Body of pancreas (tissue), 4 donors: Measurements from ENCODE around the gene LIF.

Source experiments
- POLR2A ChIP-seq, 3 donors: fragments of 450-650 bp; IDR thresholded peaks; one replicate each; pipeline ENCODE4 v1.6.1; 2016; ENCODE audit warnings: antibody characterized with exemption in 3 of 3, mild to moderate bottlenecking in 2 of 3
- TF ChIP-seq, protein P1 (sequence below), 7 experiments: fragments of 450-650 bp in 4 of 7; fragments of 200-600 bp in 3 of 7; sonication (generic) in 3 of 7; IDR thresholded peaks; one replicate each; pipeline ENCODE4 v1.5.1; 2016 to 2019; ENCODE audit warnings: antibody characterized with exemption in 7 of 7

DNA sequence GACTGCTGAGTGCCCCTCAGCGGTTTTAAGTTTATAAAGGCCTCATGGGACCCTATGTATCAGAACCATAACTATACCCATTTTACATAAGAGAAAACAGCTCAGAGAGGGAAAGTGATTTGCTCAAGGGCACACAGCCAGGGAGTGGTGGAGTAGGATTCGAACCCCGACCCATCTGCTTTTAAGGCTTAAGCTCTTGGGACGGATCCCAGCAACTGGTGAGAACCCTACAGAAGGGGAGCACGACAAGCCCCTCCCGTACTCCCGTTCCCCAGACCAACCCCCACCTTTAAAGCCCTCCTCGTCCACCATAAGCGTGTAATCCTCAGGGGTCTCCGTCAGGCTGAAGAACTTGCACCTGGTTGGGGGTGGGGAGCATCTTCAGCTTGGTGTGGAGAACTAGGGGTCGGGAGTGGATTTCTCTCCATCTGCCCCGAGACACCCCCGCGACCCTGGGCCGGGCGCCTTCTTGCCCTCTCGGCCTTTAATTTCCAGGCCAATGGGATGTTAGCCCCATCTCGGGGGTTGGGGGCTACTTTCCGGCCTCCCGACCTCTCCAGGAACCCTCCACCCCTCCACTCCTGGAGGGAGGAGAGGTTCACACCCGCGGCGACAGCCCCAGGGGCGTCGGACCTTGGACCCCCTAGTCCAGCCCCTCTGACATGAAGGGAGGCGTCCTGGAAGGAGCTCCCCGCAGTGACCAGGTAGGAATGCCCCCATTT is 42.0 kb upstream of the LIF start:
- TF ChIP-seq, protein P1, sequence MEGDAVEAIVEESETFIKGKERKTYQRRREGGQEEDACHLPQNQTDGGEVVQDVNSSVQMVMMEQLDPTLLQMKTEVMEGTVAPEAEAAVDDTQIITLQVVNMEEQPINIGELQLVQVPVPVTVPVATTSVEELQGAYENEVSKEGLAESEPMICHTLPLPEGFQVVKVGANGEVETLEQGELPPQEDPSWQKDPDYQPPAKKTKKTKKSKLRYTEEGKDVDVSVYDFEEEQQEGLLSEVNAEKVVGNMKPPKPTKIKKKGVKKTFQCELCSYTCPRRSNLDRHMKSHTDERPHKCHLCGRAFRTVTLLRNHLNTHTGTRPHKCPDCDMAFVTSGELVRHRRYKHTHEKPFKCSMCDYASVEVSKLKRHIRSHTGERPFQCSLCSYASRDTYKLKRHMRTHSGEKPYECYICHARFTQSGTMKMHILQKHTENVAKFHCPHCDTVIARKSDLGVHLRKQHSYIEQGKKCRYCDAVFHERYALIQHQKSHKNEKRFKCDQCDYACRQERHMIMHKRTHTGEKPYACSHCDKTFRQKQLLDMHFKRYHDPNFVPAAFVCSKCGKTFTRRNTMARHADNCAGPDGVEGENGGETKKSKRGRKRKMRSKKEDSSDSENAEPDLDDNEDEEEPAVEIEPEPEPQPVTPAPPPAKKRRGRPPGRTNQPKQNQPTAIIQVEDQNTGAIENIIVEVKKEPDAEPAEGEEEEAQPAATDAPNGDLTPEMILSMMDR (IDR thresholded peaks at IDR 0.05): no peak
- peak in 1 of 3 donors; percentile 8 for TF ChIP-seq POLR2A (IDR thresholded peaks at IDR 0.05)
